ENCODE data around the gene CASK. TPM values are rescaled to one million over a fixed set of nuclear protein-coding genes. Genes with fewer than 3 reads are reported as not detected.

CASK gene
- total and polyA plus RNA-seq, 9 of the 15 experiments (the other 6 are each of a cell fraction or from before 2014, with no cell fraction given): 1.3 to 7.4 (median 5.2) TPM

GRCh38 chrX:41779941-41780340 lies 143.4 kb downstream of the CASK start:
- ATAC-seq (no peak), DNase-seq (ENCODE audit: extremely low read depth in 1 of 4, low spot score in 3 of 4) (no peak), FAIRE-seq (no peak)
- intact Hi-C loops (cut with micrococcal nuclease): loop anchor here (2.0 to 10.0 kb wide), 2 partner anchors 1779 to 1975 kb away; no protein-coding TSS in a partner anchor
- no peaks in the 10 kb centered on the region for H4K20me1 ChIP-seq (replicated peaks; ENCODE audit: control insufficient read depth, insufficient read depth, low read length)
- TF ChIP-seq ZNF384 (IDR thresholded peaks at IDR 0.05; ENCODE audit: low read depth, low read length) (no peak), ZBTB33 (CRISPR knock-in tag; IDR thresholded peaks at IDR 0.05) (no peak), TAF9B (IDR thresholded peaks at IDR 0.05; ENCODE audit: partially characterized antibody) (no peak), KHSRP (IDR thresholded peaks at IDR 0.05) (no peak), XRCC4 (IDR thresholded peaks at IDR 0.05; ENCODE audit: extremely low read depth, insufficient read depth, insufficient read length) (no peak), CBX8 (IDR thresholded peaks at IDR 0.05; ENCODE audit: borderline replicate concordance, extremely low read depth, low read depth, low read length, poor library complexity, severe bottlenecking) (no peak), RFX5 (IDR thresholded peaks at IDR 0.05; ENCODE audit: low read depth, low read length) (no peak), CSDE1 (IDR thresholded peaks at IDR 0.05) (no peak), ZNF76 (CRISPR knock-in tag; IDR thresholded peaks at IDR 0.05; ENCODE audit: borderline replicate concordance) (no peak), ZNF584 (CRISPR knock-in tag; IDR thresholded peaks at IDR 0.05; ENCODE audit: low read depth) (no peak), ZNF311 (CRISPR knock-in tag; IDR thresholded peaks at IDR 0.05) (no peak), U2AF1 (optimal IDR thresholded peaks at IDR 0.05; ENCODE audit: low read depth, low read length) (no peak), ZNF174 (CRISPR knock-in tag; IDR thresholded peaks at IDR 0.05) (no peak), RBBP5 (IDR thresholded peaks at IDR 0.05; ENCODE audit: borderline replicate concordance, insufficient read depth, low read length, poor library complexity, severe bottlenecking) (no peak)
- 14% methylated on average over 3 of the region's 3 CpGs for WGBS (ENCODE audit: insufficient coverage, low coverage, missing lambda C conversion rate)
- H3K79me2 ChIP-seq (ENCODE audit: control insufficient read depth, insufficient read depth, low read length): no peaks in the 10 kb centered on the region
- no TSS peak for BruUV-seq (replicated peaks)
- CTCF ChIA-PET (ENCODE audit: low intra/inter-chr PET ratio): no interaction called here
- no peaks in the 10 kb centered on the region for H3K36me3 ChIP-seq (ENCODE audit: control insufficient read depth, insufficient read depth, low read length)
- POLR2A ChIA-PET: no interaction called here
- H3K27me3 ChIP-seq (ENCODE audit: control insufficient read depth in 2 of 2, insufficient read depth in 2 of 2, low read length in 2 of 2): no peaks in the 10 kb centered on the region
- H3K27ac ChIP-seq (ENCODE audit: extremely low read depth, low read depth, low read length): no peak overlapping the region
- H3K9ac ChIP-seq (ENCODE audit: insufficient read depth in 1 of 2, low read depth in 2 of 2, low read length in 2 of 2): no peak overlapping the region
- H3K9me3 ChIP-seq (replicated peaks; ENCODE audit: control insufficient read depth, insufficient read depth, low read depth, low read length): no peaks in the 10 kb centered on the region
- no peak overlapping the region for H3K4me3 ChIP-seq
- no peak overlapping the region for H3K4me2 ChIP-seq (ENCODE audit: insufficient read depth, low read length)
- H2AFZ ChIP-seq (ENCODE audit: low read depth, low read length): no peak overlapping the region
- no peaks in the 10 kb centered on the region for H3K9me1 ChIP-seq (ENCODE audit: control insufficient read depth, insufficient read depth, low read length)
- in situ Hi-C loops (cut with MboI): loop anchor here (10.0 to 25.0 kb wide), 2 partner anchors 1782 to 1975 kb away; no protein-coding TSS in a partner anchor
- no peaks in the 10 kb centered on the region for H3K4me1 ChIP-seq (replicated peaks in 1 of 2; ENCODE audit: control insufficient read depth in 2 of 2, insufficient read depth in 2 of 2, low read length in 2 of 2)
